ENCODE measurements around the gene OXT.
"Not testable (repeated sequence)": the region's sequence is repeated elsewhere in the genome, so short reads cannot be mapped to it uniquely, and the experiment has no call there.

OXT gene

GRCh38 chr20:3067139-3068014, 4.0 kb upstream of the OXT start:
- TF ChIP-seq CTCF (IDR thresholded peaks at IDR 0.05; ENCODE audit: low read depth, low read length): no peak
- DNase-seq (ENCODE audit: extremely low read depth, low read depth): no peak

- no peak for DNase-seq (ENCODE audit: extremely low read depth, low read depth)
- no peak for TF ChIP-seq CTCF (IDR thresholded peaks at IDR 0.05; ENCODE audit: low read depth, low read length)
Measured at GRCh38 chr20:3068075-3068474, 3.3 kb upstream of the OXT start.

- DNase-seq (ENCODE audit: extremely low read depth, low read depth): no peak
- TF ChIP-seq CTCF (IDR thresholded peaks at IDR 0.05; ENCODE audit: low read depth, low read length): no peak
Measured at GRCh38 chr20:3068986-3069900, 2.2 kb upstream of the OXT start.

GRCh38 chr20:3070725-3071124, 695 bp upstream of the OXT start:
- no peak for TF ChIP-seq CTCF (IDR thresholded peaks at IDR 0.05; ENCODE audit: low read depth, low read length)
- DNase-seq (ENCODE audit: extremely low read depth, low read depth): no peak

- no peak for TF ChIP-seq CTCF (IDR thresholded peaks at IDR 0.05; ENCODE audit: low read depth, low read length)
- DNase-seq (ENCODE audit: extremely low read depth, low read depth): no peak
Measured at GRCh38 chr20:3071266-3071609, 182 bp upstream of the OXT start.

- no peak for TF ChIP-seq CTCF (IDR thresholded peaks at IDR 0.05; ENCODE audit: low read depth, low read length)
- DNase-seq (ENCODE audit: extremely low read depth, low read depth): no peak
Measured at GRCh38 chr20:3072530-3073250, 1.3 kb downstream of the OXT start.

GRCh38 chr20:3073251-3073643, 1.8 kb downstream of the OXT start:
- DNase-seq (ENCODE audit: extremely low read depth, low read depth): not testable (repeated sequence)

Data from AG09319 (cell line).